Urothelium cell line (cell line): ENCODE measurements around the gene TBC1D22A.

ENCODE experiments used
- DNase-seq: peaks from one replicate; pipeline ENCODE4 v3.0.0; 2011; ENCODE audit warnings: low spot score, mixed read lengths
- FAIRE-seq: peaks from 2 replicates; lab custom pipeline; 2011; peaks lifted over from hg19 to GRCh38; lab: Jason Lieb, UNC

The TBC1D22A gene

DNA sequence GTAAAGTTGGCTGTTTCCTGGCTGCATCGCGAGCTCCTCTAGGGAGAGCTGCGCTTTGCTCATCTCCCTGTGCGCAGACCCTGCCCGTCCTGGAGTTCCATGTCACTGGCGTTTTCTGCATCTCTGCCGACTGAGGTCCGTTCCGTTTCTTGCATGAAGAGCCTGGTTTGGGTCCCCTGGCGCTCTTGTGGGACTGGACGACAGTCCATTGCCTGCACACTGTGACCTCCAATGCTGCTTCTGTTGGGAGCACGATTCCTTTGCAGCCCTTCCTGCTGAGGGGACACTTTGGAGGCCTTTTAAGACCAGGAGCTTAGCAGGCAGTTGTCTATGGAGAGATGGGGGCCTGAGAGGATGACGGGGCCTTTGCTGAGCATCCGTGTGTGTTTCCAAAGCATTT is 90.3 kb downstream of the TBC1D22A start:
- FAIRE-seq (no peak), DNase-seq (no peak)

DNA sequence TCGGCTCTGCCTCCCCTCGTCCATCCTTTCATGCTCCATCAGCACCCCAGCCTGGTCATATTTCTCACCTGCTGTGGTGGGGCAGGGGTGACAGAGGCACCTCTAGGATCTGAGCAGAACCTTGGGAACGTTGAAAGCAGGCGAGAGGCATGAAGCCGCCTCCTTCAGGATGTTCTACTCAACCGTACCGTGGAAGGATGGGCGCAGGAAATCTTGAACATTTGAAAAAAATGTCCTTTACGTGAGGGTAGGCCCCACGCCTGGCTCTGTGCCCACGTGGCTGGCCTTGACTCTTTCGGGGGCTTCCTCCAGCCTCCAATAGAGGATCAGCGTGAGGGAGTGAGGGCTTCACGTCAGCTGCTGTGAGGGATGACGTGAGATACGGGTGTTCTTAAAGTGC is 90.7 kb downstream of the TBC1D22A start:
- no peak for DNase-seq
- no peak for FAIRE-seq

DNA sequence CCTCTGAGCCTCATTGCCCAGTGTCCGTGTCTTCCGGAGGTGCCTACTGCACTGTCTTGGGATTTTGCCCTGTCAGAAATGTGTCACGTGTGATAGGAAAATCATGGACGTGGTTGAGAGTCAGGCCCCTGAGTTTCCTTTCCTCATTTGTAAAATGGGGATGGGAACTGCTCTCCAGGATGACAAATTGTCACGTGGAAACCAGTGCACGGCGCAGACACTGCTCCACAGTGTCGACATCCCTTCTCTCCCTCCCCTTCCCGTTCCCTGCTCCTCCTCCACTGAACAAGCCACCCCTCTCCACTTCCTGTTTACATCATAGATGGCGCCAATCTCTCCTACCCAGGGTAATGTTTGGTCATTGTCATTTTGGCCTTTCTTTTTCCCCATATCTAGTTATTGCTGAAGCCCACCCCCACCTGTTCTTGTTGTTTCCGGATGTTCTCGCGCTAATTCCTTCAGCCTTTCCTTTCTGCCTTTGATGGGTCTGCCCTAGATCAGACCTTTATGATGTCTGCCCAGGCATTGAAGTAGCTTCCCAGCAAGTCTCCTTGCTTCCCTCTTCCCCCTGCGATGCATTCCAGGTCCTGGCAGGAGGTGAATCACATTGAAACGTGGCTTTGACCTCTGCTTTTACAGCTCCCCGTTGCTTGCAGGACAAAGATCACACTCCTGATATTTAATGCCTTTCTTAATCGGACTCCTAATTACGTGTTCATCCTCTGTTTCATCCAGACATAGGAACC is 91.8 kb downstream of the TBC1D22A start:
- peak; percentile 48 for FAIRE-seq
- no peak for DNase-seq

DNA sequence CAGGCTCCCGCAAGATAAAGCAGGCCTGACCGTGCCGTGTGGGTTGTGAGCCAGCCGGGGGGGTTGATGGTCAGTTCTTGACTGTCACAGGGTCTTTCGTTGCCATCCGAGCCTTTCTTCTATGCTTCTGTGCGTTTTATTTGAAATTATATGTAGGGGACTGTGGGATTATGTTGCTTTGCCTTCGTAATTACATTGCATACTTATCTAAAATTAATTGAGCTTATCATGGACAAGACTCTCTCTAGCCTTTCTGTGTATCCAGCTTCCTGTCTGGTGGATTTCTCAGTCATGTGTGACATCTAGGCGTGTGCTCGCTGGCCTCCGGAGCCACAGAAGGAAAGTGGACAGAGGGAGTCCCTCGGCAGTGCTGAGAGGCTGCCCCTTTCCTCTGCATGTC is 93.2 kb downstream of the TBC1D22A start:
- no peak for FAIRE-seq
- no peak for DNase-seq

DNA sequence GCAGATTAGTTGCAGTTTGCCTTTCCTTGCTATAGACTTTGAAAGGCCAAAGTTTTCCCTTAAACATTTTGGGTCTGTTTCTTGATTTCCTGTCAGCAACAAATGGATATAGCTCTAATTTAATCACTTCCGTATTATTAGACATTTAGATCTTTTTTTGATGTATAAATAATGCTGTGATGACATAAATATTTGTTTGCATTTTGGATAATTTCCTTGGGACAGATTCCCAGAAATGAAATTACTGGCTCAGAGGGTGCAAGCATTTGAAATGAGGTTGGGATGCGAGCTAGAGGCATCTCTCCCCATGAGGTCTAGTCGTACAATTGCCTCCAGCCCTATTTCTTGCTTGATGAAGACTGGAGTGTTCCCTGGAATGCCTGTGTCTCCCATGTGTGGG is 94.2 kb downstream of the TBC1D22A start:
- DNase-seq (no peak), FAIRE-seq (no peak)

DNA sequence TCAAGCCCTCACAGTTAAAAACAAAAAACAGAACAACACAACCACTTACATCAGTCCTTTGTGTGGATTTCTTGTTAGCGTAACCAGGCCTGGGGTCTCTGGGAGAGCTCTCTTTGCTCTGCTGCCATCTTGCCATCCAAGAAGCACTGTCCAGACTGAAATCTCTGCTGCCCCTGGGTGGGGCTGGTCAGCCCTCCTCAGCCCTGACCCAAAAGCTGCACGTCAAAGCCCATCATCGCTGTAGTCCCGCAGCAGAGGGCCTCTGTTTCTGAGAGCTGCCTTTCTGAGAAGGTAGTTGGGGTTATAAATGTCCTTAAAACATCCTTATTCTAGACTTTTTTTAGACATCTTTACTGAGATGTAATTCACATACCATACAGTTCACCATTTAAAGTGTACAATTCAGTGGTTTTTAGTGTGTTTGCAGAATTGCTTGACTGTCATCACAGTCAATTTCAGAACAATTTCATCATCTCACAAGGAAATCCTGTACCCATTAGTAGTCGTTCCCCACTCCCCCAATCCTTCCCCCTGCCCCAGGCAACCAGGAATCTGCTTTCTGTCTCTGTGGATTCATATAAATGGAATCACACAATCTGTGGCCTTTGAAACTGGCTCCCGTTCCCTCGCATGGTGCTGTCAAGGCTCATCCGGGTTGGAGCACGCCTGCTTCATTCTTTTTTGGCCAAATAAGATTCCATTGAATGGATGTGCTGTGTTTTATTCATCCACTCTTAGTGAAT is 94.9 kb downstream of the TBC1D22A start:
- FAIRE-seq: no peak
- DNase-seq: no peak

DNA sequence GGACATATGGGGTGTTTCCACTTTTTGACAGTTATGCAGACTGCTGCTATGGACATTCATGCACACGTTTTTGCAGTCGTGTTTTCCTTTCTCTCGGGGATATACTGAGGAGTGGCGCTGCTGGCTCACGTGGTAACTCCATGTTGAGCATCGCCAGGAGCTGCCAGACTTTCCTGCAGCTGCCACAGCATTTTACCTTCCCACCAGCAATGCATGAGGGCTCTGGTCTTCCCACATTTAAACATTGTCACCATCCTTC is 95.4 kb downstream of the TBC1D22A start:
- no peak for DNase-seq
- FAIRE-seq: no peak

DNA sequence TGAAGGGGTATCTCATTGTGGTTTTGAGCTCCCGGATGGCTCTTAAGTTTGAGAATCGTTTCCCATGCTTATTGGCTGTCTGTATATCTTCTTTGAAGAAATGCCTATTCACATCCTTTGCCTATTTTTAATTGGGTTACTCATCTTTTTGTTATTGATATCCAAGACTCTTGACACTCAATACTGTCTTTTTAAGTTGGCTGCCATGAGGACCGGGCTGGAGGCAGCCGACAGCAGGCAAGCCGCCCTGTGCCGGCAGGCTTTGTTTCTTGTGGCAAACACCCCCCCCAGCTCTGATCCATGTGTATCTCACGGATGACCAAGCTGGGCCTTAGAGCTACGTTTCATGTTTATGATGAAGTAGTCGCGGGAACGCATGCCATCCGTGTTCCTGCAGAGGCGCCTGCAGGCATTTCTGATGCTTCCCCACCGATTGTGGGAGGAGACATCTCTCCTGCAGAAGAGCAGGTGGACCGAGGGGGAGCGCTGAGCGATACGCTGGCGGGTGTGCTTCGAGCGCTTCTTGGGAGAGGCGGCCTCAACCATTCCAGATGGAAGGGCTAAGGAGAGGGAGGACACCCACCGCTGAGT is 95.8 kb downstream of the TBC1D22A start:
- DNase-seq (no peak), FAIRE-seq (no peak)

DNA sequence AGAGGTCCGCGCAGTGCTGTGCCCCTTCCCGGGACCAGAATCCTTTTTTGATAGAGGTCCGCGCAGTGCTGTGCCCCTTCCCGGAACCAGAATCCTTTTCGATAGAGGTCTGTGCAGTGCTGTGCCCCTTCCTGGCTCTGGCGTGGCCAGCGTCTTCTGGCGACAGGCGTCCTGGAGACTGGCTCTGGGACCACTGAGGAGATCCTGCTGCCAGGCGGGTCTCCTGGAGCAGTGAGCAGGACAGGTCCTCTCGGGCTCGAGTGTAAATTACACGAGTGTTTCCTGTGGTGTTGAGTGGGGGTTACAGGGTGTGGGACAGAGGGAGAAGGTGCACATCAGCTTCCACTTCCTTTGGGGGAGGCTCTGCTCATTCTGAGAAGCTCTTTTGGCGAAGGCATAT is 98.1 kb downstream of the TBC1D22A start:
- no peak for DNase-seq
- FAIRE-seq: no peak

DNA sequence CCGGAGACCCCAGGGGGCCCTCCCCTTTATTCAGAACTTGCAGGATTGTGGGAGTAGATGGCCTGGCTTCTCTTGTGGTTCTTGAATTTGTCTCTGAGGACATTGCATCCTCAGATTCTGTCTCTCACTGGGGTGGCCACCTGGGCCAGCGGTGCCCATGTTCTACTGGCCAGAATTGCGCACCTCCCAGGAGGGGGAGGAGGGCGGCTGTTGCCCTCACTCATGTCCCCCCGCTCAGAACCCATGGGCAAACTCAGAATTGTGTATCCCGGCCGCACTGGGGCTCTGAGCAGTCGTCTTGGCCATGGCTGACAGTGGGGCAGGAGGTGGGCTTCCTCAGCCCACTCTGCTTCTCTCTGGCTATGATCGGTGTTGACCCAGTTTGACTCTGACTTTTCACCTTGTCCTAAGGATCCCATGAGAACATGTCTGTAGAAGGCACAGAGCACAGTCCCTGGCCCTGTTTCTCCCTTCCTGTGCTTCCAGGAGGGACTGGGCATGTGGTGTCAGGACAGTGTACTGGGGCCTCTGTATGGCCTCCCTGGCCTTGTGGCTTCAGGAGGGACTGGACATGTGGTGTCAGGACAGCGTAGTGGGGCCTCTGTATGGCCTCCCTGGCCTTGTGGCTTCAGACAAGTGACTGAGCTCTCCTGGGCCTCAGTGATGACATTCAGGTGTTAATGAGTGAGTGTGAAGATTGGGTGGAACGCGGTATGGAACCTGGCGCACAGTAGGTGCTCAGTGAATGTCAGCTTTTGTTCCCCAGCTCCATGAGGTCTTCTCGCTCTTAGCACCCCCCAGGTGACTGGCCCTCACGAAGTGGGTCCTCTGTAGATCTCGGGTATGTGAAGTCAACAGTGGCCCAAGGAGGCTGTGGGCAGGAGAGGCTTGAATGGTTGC is 99.3 kb downstream of the TBC1D22A start:
- no peak for DNase-seq
- FAIRE-seq: no peak

DNA sequence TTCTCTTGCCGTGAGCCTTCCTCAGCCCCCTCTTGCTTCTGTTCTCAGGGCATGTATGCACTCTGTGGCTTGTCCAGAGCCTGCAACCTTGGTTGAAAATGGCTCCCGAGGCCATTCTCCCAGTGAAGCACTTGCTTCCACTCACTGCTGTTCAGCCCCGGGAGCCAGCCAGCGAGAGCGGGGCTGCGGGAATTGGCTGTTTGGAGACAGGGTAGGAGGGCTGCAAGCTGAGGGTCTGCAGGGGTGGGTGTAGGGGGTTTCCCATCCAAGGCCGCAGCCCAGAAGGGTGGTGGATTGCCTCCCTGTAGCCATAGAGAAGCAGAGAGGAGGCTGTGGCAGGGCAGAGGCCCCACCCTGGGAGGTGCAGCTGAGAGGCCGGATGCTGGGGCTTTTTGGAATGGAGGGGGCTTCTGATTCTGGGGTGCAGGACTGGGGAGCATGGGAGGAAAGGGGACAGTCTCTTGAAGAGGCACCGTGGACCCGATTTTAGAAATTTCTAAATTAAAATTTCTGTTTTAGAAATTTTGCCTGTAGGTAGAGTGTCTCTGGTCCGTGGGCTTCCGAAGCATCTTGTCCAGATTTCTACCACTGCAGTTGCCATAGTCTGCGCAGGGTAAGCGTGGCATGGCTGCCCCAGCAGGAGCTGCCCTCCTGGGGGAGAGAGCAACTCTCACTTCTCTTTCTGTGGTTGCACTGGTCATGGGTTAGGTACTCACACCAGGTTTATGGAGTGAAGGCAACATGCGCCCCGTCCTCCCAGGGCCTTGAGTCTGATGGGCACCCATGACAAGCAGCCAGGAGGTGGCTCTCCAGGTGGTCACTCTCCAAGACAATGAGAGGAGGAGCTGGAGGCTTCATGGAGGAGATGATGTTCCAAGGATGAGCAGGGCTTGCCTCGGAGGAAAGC is 100.2 kb downstream of the TBC1D22A start:
- FAIRE-seq: no peak
- DNase-seq: no peak

DNA sequence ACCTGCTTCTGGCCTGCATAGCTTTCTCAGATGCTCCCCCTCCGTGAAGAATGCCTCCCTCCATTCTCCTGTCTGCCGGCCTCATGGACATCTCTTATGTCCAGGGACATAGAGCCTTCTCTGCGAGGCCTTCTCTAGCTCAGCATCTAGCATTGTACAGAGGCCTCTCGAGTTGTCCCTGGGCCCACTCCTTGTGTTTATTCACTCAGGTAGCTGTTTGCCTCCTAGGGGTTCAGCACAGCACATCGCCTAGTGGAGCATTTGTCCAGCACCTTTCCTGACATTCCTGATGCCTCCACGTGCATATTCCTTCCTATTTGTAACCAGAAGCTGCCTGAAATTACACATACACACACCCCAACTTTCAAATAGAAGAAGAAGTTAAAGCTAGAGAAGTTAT is 101.3 kb downstream of the TBC1D22A start:
- DNase-seq: no peak
- no peak for FAIRE-seq

DNA sequence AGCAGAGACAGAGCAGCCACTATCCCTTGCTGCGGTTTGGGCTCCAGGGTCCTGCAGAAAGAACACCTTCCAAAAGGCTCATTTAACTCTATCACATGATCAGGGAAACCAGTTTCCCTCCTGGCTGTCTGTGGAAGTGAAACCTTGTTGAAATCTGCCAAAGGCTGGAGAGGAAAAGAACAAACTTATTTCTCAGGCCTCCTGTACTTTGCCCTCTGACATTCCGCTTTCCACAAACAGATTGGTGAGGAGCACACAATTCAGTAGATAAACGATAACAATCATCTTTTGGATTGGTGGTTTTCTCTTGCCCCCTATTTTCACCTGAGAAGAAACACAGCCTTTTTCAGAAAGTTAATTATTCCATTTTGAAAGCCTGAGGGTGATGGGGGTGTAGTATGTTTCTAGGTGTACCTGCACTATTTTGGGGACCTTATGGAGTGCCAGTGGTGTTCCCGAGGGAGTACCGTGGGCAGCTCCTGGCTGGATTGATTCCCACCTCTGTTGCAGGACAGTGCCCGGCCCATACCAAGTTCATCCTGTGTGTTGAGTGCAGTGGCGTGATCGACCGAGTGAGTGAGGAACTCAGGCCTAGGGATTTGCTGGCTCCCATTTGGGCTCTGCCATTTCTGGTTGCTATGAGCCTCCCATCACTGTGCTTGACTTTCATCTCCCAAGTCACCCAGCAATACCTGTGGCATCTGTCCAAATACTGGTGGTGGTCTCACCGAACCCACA is 102.0 kb downstream of the TBC1D22A start:
- no peak for FAIRE-seq
- no peak for DNase-seq

DNA sequence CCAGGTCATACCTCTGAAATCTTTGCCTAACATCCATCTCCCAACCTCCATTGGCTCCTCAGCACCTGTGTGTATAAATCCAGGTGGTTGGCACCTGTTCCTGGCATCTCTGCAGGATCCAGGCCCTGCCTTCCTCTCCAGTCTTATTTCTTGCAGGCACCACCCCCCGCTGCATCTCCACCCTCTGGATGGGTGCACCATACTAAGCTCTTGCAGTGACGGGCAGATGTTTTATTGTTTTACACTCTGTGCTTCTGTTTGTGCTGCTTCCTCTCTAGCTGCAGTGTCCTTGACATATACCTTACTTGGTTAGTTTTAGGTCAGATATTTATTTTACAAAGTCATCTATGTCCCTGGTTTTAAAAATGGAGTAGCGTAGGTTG is 102.6 kb downstream of the TBC1D22A start:
- DNase-seq: no peak
- FAIRE-seq: no peak

DNA sequence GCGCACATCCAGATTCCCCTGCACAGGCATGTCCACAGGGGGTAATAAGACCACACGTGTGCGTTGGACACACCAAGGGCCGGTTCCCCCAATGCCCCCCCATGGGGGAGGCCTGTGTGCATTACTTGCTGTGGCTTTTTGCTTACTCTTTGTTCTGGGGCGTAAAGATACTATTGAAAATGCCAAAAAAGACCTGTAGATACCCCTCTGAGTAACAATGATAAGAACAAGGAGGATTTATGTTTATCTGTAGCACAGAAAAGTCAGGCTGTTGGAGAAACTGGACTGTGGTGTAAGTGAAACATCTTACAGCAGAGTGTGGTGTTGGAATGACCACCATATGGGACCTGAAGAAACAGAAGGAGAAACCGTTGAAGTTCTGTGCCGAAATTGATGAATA is 103.2 kb downstream of the TBC1D22A start:
- FAIRE-seq: no peak

DNA sequence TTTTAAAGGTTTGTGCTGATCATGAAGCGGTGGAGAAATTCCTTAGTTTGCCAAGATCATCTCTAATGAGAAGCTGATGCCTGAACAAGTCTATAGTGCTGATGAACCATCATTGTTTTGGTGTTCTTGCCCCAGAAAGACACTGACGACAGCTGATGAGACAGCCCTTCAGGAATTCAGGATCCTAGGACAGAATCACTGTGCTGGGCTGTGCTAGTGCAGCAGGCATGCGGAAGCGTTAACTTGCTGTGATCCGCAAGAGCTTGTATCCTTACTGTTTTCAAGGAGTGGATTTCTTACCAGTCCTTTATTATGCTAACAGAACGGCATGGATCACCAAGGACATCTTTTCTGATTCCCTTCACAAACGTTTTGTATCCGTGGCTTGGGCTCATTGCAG is 104.1 kb downstream of the TBC1D22A start:
- DNase-seq (peak; percentile 54), FAIRE-seq (no peak)

More for the DNA sequence above, 103.2 kb downstream of the TBC1D22A start:
- DNase-seq: no peak

DNA sequence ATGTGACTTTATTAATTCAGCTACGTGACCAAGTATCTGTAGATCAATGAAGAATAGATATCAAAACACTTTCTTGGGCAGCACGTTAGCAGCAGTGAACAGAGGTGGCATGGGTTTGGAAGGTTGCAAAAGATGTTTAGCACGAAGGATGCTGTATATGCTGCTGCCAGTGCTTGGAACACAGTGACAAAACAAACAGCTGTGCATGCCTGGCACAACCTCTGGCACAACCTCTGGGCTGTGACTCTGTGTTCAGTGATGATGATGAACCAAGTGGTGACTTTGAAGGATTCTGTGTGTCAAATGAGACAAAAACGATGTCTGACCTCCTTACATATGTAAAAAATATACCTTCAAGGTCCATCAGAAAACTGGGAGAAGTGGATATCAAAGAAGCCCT is 104.7 kb downstream of the TBC1D22A start:
- DNase-seq: no peak
- FAIRE-seq: peak; percentile 62

DNA sequence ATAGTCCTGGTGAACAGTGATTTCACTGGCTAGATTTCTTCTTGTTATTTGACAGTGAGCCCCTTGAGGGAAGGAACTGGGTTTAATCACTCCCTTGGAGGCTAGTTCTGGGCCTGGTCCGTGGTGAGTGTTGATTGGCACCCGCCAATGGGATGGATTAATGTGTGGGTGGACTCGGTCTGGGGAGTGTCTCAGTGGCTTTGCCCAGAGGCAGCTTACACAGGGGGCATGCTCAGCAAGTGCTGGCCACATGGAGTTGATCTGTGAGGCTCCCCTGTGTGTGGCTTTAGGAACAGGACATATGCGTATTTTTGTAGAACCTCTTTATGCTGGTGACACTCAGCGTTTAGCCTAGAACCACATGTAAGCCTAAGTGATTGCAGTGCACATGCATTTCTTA is 106.9 kb downstream of the TBC1D22A start:
- FAIRE-seq: no peak

DNA sequence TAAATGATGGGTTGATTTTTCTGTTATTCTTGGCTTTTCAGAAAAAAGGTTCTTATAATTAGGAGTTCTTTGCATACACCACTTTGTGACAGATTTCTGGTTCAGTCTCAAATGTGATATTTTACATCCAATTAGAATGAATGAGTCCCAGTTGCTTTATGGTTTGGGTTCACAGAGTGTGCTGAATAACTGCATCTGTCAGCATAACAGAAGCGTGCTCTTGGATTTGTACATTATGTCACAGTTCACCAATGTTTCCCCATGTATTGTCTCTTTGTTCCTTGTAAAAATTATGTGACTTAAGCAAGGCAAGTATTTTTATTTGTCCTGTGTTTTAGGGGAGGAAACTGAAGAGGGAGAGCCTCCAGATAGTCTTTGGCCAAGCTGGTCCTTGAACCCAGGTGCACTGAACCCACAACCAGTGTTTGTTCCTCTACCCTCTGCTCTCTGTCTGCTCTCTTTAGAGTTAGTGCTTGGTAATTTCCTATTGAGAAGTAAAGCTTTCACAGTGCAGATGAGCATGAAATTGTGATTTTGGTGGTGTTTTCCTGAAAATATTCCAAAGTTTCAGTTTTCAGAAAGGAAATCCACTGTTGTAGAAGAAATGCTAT is 107.5 kb downstream of the TBC1D22A start:
- no peak for DNase-seq
- FAIRE-seq: no peak

More for the DNA sequence above, 106.9 kb downstream of the TBC1D22A start:
- no peak for DNase-seq
